NB4 (cell line): ENCODE measurements around the gene BMPR1B.

Experiments
- DNase-seq: peaks from one replicate; pipeline ENCODE4 v3.0.0; 2010; ENCODE audit warnings: low read depth
- H3K4me3 ChIP-seq: one replicate; pipeline ENCODE4 v1.5.1; 2011; ENCODE audit warnings: mild to moderate bottlenecking, low read depth, low read length, moderate library complexity
- MYC ChIP-seq: IDR thresholded peaks from 2 replicates; pipeline ENCODE4 v1.6.1; 2011; ENCODE audit warnings: low read depth, low read length
- POLR2A ChIP-seq: IDR thresholded peaks from 2 replicates; pipeline ENCODE4 v1.6.1; 2011; ENCODE audit warnings: mild to moderate bottlenecking; ENCODE audit not compliant: insufficient read length; ENCODE audit errors: extremely low read depth
- TF ChIP-seq, protein P1 (sequence below): IDR thresholded peaks from one replicate; pipeline ENCODE4 v1.5.1; 2012; ENCODE audit warnings: low read depth, low read length
- TF ChIP-seq, protein P2 (sequence below): IDR thresholded peaks from 2 replicates; pipeline ENCODE4 v1.6.1; 2011; ENCODE audit warnings: low read depth, low read length

The BMPR1B gene

DNA sequence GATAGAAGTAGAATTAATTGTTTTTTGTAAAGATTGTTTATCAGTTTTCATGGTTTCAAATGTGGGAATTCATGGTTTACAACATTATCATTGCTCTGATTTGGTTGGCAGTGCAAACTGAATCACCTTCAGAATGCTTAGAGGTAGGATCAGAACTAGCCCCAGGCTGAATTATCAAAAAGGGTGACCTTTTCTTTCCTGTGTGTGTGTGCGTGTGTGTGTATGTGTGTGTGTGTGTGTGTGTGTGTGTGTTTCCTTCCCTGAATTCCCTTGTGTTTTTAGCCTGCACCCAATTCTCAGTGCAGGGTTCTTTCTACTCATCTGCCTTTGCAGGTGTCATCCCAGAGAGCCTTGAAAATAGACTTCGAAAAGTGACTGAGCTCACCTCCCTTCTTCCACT is 125.0 kb downstream of the BMPR1B start:
- DNase-seq: no peak
- no peak overlapping the region for H3K4me3 ChIP-seq
- TF ChIP-seq, protein P1, sequence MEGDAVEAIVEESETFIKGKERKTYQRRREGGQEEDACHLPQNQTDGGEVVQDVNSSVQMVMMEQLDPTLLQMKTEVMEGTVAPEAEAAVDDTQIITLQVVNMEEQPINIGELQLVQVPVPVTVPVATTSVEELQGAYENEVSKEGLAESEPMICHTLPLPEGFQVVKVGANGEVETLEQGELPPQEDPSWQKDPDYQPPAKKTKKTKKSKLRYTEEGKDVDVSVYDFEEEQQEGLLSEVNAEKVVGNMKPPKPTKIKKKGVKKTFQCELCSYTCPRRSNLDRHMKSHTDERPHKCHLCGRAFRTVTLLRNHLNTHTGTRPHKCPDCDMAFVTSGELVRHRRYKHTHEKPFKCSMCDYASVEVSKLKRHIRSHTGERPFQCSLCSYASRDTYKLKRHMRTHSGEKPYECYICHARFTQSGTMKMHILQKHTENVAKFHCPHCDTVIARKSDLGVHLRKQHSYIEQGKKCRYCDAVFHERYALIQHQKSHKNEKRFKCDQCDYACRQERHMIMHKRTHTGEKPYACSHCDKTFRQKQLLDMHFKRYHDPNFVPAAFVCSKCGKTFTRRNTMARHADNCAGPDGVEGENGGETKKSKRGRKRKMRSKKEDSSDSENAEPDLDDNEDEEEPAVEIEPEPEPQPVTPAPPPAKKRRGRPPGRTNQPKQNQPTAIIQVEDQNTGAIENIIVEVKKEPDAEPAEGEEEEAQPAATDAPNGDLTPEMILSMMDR: no peak
- TF ChIP-seq, protein P2, sequence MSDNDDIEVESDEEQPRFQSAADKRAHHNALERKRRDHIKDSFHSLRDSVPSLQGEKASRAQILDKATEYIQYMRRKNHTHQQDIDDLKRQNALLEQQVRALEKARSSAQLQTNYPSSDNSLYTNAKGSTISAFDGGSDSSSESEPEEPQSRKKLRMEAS: no peak
- no peak for TF ChIP-seq MYC
- no peak for TF ChIP-seq POLR2A

GRCh38 chr4:94887027-94887426 is 129.3 kb downstream of the BMPR1B start:
- TF ChIP-seq, protein P2: no peak
- TF ChIP-seq, protein P1: no peak
- TF ChIP-seq MYC: no peak
- TF ChIP-seq POLR2A: no peak
- H3K4me3 ChIP-seq: no peak overlapping the region
- DNase-seq: no peak

- DNase-seq: no peak
- no peak overlapping the region for H3K4me3 ChIP-seq
- TF ChIP-seq, protein P2: no peak
- no peak for TF ChIP-seq POLR2A
- TF ChIP-seq, protein P1: no peak
- no peak for TF ChIP-seq MYC
Measured at GRCh38 chr4:94889523-94889922, 131.8 kb downstream of the BMPR1B start.

- no peak for TF ChIP-seq MYC
- TF ChIP-seq, protein P1: no peak
- TF ChIP-seq, protein P2: no peak
- TF ChIP-seq POLR2A: no peak
- no peak for DNase-seq
Measured at GRCh38 chr4:94889946-94890345, 132.2 kb downstream of the BMPR1B start.

GRCh38 chr4:94890579-94890978 is 132.8 kb downstream of the BMPR1B start:
- TF ChIP-seq, protein P1: no peak
- no peak for TF ChIP-seq POLR2A
- TF ChIP-seq, protein P2: no peak
- no peak for TF ChIP-seq MYC
- no peak for DNase-seq
- H3K4me3 ChIP-seq: no peak overlapping the region

More at GRCh38 chr4:94889946-94890345, 132.2 kb downstream of the BMPR1B start:
- no peak overlapping the region for H3K4me3 ChIP-seq

DNA sequence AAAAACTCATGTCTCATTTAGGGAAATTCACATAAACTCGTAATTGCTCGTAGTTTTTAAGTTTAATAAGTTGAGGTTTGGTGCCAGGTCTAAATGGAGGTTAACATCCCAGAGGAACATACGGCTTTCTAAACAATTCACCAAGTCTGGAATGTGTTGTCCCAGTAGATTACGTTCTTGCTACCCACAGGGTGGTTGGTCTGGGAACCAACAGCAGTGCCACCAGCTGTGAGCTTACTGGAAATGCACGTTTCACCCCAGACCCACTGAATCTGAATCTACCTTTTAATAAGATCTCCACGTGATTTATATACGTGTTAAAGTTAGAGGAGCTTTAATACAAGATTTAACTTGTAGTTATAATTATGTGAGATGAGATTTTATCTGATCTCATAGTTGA is 134.3 kb downstream of the BMPR1B start:
- no peak for DNase-seq
- TF ChIP-seq MYC: no peak
- TF ChIP-seq, protein P2: no peak
- TF ChIP-seq, protein P1: no peak
- TF ChIP-seq POLR2A: no peak

More for the DNA sequence above, 134.3 kb downstream of the BMPR1B start:
- no peak overlapping the region for H3K4me3 ChIP-seq
